ENCODE measurements around the gene BACH1.

- no peak for TF ChIP-seq MYC (IDR thresholded peaks at IDR 0.05; ENCODE audit: low read depth, low read length)
- TF ChIP-seq GATA2 (IDR thresholded peaks at IDR 0.05; ENCODE audit: insufficient read depth, insufficient read length, low read depth, low read length), result peak; percentile 25
- TF ChIP-seq CTCF (IDR thresholded peaks at IDR 0.05; ENCODE audit: extremely low read depth in 1 of 2, insufficient read depth in 1 of 2, low read depth in 1 of 2, low read length in 2 of 2), result no peak
- no peak for TF ChIP-seq POLR2A (IDR thresholded peaks at IDR 0.05; ENCODE audit: low read depth, low read length)
- no peak for TF ChIP-seq EZH2 (IDR thresholded peaks at IDR 0.05; ENCODE audit: borderline replicate concordance, low read depth, low read length, severe bottlenecking)
- TF ChIP-seq POLR2AphosphoS5 (IDR thresholded peaks at IDR 0.05; ENCODE audit: insufficient read depth, low read depth, low read length), result no peak
- TF ChIP-seq JUN (IDR thresholded peaks at IDR 0.05; ENCODE audit: borderline replicate concordance, insufficient read depth, insufficient read length, low read depth), result no peak
These were observed 44.8 kb downstream of the BACH1 start for GRCh38 chr21:29343519-29343918.

Measured in endothelial cell of umbilical vein (primary cell).